ENCODE measurements around the gene TXNDC5. TPM values are rescaled to one million over a fixed set of nuclear protein-coding genes. Genes with fewer than 3 reads are reported as not detected.

The TXNDC5 gene
- total and polyA plus RNA-seq, 9 of the 15 experiments (the other 6 are each of a cell fraction or from before 2014, with no cell fraction given) = 33.9 to 156 (median 137) TPM

DNA sequence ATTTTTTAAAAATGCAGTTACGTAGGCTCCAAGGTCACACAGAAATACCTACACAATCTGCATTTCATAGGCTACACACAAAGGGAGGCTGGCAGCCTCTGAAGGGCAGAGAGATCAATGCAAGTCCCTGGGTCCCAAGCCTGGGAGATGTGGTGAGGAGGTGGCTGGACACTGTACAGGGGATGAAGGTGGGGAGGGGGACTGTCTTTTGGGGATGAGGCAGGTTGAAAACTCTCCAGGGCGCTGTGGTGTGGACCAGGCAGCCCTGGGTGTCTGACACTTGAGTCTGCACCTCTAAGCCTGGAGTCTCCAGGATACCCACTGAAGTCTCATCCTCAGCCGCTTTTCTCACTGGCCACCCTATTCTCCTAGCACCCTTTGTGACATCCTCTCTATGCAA lies 24.5 kb downstream of the TXNDC5 start:
- ChIA-PET POLR2A (no interaction called here), CTCF (ENCODE audit: low intra/inter-chr PET ratio) (no interaction called here)
- no peak overlapping the region for H3K4me2 ChIP-seq (ENCODE audit: insufficient read depth, low read length)
- H3K36me3 ChIP-seq (ENCODE audit: control insufficient read depth, insufficient read depth, low read length) = peaks cover 98% of the 10 kb centered on the region
- intact Hi-C loops (cut with micrococcal nuclease) = no loop called here
- TF ChIP-seq ZNF134 (CRISPR knock-in tag; conservative IDR thresholded peaks at IDR 0.05) (no peak), ELF2 (CRISPR knock-in tag; IDR thresholded peaks at IDR 0.05) (no peak), TRIM28 (IDR thresholded peaks at IDR 0.05) (no peak), SRSF3 (IDR thresholded peaks at IDR 0.05; ENCODE audit: insufficient read depth, low read length) (no peak), TCF7 (IDR thresholded peaks at IDR 0.05; ENCODE audit: borderline replicate concordance) (no peak), ELF1 (tag; IDR thresholded peaks at IDR 0.05) (no peak), SMAD3 (CRISPR knock-in tag; conservative IDR thresholded peaks at IDR 0.05) (no peak), TARDBP (IDR thresholded peaks at IDR 0.05) (no peak), SETDB1 (IDR thresholded peaks at IDR 0.05; ENCODE audit: low read length) (no peak), YY1 (IDR thresholded peaks at IDR 0.05; ENCODE audit: borderline replicate concordance in 1 of 3, control insufficient read depth in 1 of 3, extremely low read depth in 1 of 3, insufficient read depth in 3 of 3, insufficient read length in 1 of 3, insufficient replicate concordance in 2 of 3, low read depth in 1 of 3, low read length in 2 of 3) (no peak), KAT7 (CRISPR knock-in tag; IDR thresholded peaks at IDR 0.05; ENCODE audit: borderline replicate concordance) (no peak)
- TF ChIP-seq, protein P1, sequence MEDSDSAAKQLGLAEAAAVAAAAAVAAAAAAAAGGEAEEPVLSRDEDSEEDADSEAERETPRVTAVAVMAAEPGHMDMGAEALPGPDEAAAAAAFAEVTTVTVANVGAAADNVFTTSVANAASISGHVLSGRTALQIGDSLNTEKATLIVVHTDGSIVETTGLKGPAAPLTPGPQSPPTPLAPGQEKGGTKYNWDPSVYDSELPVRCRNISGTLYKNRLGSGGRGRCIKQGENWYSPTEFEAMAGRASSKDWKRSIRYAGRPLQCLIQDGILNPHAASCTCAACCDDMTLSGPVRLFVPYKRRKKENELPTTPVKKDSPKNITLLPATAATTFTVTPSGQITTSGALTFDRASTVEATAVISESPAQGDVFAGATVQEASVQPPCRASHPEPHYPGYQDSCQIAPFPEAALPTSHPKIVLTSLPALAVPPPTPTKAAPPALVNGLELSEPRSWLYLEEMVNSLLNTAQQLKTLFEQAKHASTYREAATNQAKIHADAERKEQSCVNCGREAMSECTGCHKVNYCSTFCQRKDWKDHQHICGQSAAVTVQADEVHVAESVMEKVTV (CRISPR knock-in tag; IDR thresholded peaks at IDR 0.05) = no peak
- TF ChIP-seq, protein P2, sequence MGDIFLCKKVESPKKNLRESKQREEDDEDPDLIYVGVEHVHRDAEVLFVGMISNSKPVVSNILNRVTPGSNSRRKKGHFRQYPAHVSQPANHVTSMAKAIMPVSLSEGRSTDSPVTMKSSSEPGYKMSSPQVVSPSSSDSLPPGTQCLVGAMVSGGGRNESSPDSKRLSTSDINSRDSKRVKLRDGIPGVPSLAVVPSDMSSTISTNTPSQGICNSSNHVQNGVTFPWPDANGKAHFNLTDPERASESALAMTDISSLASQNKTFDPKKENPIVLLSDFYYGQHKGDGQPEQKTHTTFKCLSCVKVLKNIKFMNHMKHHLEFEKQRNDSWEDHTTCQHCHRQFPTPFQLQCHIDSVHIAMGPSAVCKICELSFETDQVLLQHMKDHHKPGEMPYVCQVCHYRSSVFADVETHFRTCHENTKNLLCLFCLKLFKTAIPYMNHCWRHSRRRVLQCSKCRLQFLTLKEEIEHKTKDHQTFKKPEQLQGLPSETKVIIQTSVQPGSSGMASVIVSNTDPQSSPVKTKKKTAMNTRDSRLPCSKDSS (IDR thresholded peaks at IDR 0.05; ENCODE audit: low read depth, partially characterized antibody) = no peak
- H3K9ac ChIP-seq (ENCODE audit: insufficient read depth in 1 of 2, low read depth in 2 of 2, low read length in 2 of 2) = no peak overlapping the region
- H3K4me1 ChIP-seq (replicated peaks in 1 of 2; ENCODE audit: control insufficient read depth in 2 of 2, insufficient read depth in 2 of 2, low read length in 2 of 2) = no peaks in the 10 kb centered on the region
- H3K4me3 ChIP-seq = no peak overlapping the region
- no peaks in the 10 kb centered on the region for H3K27me3 ChIP-seq (ENCODE audit: control insufficient read depth in 2 of 2, insufficient read depth in 2 of 2, low read length in 2 of 2)
- FAIRE-seq = no peak
- no peak overlapping the region for H2AFZ ChIP-seq (ENCODE audit: low read depth, low read length)
- peaks cover 3% of the 10 kb centered on the region for H3K9me1 ChIP-seq (ENCODE audit: control insufficient read depth, insufficient read depth, low read length)
- H3K9me3 ChIP-seq (replicated peaks; ENCODE audit: control insufficient read depth, insufficient read depth, low read depth, low read length) = no peaks in the 10 kb centered on the region
- no peaks in the 10 kb centered on the region for H4K20me1 ChIP-seq (replicated peaks; ENCODE audit: control insufficient read depth, insufficient read depth, low read length)
- no peak for ATAC-seq
- no peak overlapping the region for H3K27ac ChIP-seq (ENCODE audit: extremely low read depth, low read depth, low read length)
- no peaks in the 10 kb centered on the region for H3K79me2 ChIP-seq (ENCODE audit: control insufficient read depth, insufficient read depth, low read length)
- in situ Hi-C loops (cut with MboI) = no loop called here
- BruUV-seq (replicated peaks) = no TSS peak
- no peak for DNase-seq (ENCODE audit: extremely low read depth in 1 of 4, low spot score in 3 of 4)
- 97% methylated on average over 3 of the region's 3 CpGs for WGBS (ENCODE audit: insufficient coverage, low coverage, missing lambda C conversion rate)
